ENCODE measurements around the gene CHIC2.

Gene CHIC2

DNA sequence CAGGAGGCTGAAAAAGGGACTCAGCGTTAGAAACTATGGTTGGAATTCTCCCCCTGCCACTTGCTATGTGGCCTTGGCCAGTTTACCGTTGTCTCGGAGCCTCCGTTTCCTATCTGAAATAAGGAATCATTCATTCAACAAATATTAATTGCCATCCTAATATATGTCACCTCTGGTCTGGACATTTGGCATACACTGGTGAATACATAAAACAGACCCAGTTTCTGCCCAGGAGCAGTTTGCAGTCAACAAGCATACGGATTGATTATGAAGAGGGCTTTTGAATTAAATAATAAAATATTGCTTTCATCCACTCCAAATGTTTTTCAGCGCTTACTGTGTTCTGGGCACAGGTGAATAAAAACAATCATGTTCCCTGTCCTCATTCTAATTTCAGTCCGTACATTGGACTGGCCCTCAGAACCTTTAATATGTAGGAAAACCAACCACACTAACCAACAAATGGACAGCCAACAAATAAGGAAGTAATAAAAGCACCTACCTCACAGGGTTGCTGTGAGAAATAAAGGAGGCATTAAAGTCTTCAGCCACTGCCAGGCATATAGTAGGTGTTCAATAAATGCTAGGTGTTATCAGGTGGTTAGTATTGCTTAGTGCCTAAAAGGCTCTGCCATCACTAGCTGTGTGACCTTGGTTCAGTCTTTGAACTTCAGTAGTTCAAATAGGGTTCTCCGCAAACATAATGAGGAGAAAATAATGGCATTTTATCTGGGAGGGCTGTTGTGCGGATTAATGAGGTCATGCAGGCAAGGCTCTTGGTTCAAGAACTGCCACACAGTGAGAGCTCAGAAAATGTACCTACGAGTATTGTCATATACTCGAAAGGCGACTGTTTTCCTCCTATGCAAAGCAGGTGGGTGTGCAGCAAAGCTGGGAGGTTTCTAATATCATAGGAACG, 28.3 kb upstream of the CHIC2 start:
- DNase-seq, result no peak

DNA sequence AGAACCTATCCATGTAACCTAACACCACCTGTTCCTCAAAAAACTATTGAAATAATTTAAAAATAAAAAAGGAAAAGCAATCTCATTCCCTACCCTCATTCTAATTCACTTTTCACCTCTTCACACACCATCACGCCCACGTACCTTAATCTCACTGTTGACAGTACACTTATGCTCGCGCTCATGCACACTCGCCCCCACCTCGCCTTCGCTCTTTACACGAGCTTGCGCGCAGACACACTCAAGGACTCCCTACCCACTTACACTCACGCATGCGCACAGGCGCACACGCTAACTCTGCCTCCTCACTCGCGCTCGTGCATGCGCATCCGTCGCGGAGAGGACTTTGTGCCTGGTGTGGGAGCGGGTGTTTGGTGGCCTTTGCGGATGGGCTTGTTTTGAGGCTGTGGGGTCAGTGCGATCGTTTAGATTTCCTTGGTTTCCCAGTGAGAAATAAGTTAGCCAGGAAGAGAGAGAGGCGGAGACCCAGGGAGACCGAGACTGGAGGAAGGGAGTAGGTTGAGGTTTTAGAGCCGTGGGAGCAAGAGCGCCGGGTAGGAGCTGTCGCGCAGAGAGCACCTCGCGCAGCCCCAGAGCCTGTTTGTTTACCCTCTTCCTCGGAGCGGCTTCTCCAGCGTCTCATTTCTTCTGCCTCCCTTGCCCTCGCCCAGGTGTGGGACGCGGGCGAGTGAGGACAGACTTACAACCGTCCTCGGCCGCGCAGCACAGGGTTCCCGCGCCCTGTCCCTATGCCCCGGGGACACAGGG, 27.4 kb upstream of the CHIC2 start:
- peak; percentile 85 to 87 for DNase-seq

DNA sequence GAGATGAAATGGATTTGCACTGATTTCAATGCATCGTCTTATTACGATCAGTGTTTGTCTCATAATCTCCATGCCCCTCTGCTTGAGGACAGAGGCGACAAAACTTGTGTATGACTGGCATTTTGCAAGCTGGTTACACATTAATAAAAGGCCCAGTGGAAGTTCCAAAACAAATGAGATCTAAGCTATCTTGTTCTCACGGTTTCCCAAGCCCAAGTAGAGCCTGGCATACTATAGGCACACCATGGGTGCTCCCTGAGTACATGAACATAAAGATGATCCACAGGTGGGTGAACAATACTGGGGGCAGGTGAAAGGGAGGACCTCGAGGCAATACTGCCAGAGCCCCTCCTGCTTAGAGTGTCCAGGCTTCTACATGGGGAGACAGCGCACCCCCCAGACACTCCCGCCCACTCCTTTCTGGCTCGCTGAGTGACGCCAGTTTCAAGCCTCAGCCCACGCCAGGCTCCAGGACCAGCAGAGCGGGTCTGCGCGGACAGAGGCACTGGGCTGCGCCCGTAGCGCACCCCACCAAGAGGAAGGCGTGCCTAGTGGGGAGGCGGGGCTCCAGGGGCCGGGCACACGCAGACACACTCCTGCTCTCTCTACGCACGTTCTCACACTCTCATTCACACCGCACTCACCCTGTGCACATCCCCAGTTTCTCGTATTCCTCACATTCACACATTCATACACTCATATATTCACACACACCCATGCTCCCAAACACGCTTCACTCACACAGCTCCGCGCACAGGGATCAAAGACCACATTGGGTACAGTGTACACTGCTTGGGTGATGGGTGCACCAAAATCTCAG, 26.6 kb upstream of the CHIC2 start:
- DNase-seq, result peak in 1 of 2 donors; percentile 34

DNA sequence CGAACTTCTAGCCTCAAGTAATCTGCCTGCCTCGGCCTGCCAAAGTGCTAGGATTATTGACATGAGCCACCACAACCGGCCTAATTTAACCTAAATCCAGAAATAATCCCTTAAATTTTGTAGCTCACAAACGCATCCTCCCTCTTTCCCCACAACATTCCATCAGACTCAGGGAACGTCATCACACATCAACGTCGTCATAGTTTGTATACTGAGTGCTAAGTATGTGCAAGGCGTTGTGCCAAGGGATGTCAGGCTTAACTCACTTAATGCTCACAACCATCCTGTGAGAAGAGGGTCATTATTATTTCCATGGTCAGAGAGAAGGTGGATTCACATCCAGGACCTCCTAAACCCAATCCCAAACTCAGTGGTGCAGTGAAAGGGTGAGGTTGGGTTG, 26.0 kb upstream of the CHIC2 start:
- DNase-seq, result no peak

DNA sequence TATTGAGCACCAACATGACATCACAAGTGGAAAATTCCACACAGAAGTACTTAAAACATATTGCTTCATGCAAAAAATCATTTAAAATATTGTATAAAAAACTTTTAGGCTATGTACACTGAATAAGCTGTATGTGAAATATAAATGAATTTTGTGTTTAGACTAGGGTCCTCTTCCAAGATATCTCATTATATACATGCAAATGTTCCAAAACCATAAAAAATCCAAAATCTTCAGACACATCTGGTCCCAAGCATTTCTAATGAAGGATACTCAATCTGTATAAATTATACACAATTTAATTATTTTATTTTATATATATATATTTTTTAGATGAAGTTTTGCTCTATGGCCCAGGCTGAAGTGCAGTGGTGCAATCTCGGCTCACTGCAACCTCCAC, 25.5 kb upstream of the CHIC2 start:
- DNase-seq, result no peak

DNA sequence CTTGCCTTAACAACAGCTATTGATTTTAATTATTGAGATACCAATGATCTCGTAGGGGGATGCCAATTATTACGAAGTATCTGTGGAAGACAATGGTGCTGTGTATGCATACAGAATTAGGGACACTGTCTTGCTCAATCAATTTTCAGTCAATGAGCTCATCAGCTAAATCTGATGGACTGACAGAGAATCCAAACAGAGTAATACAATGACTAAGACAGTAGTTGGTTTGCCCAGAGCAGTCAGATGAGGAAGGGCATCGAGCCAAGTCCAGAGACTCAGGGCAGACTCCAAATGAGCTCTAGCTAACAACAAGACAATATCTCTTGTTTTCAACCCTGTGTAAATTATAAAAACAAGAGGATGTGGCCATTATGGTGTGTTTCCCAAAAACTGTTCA, 20.9 kb upstream of the CHIC2 start:
- DNase-seq, result no peak

DNA sequence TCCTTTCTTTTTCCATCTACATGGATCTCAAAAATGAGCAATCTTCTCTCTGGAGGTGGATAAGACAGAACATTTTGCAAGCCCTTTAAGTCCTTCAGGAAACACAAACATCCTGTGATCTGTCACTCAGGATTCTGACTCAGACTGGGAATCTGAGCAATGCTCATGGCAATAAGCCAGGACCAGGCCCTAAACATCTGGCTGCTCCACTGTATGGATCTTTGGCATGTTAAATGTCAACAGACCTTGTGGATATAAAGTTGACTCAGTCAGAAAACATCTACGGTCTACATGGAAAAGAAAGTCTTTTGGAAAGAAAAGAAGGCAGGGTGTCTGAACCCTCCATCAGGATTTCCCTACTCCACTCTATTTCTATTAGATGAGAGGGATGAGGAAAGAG, 17.8 kb upstream of the CHIC2 start:
- DNase-seq, result no peak

DNA sequence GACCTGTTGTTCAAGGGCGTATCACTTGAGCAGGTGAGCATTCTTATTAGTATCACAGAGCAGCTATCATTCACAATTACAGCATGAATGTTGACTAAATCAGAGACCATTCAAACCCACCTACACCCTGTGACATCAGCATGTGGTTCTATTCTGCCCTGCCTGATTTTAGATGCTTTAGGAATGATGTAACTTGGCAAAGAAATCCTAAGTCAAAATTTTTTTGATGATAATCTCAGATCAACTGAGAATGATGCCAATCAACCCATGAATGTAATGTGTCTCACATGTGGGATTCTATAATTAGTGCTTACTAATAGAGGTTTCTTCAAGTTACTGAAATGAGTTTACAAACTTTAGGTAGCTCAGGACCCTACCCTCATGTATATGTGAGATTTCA, 13.4 kb upstream of the CHIC2 start:
- no peak for DNase-seq

DNA sequence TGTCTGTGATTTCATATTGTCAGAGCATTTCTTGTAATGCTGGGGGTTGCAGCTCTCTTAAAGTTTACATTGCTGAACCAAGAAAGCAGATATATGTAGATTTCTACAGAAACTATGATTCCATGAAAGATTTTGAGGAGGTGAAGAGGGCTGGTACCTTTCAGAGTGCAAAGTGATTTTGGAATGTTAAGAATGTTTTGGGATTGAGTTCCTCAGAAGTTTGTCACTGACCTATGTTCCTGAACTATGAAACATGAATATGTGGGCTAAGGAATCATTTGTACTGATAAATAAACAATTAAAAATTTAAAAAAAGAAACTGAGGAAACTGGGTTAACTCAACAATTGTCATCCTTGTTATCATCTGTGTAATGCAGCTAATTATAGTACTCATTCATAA, 12.3 kb upstream of the CHIC2 start:
- no peak for DNase-seq

DNA sequence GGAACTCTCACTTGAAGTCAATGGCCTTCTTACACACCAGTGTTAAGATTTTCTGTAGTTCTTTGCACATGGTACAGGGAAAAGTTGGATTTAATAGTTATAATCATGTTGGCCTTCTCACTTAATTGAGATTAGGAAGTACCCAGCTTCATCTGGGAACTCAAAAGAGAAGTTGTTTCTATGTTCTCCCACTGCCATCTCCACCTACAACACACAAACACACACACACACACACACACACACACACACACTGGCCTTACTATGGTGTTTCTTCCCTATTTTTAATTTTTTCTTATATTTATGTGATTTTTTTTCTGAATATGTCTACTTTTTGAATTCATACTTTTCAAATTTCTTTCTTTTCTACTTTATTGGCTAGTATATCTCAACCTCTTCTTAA, 10.0 kb upstream of the CHIC2 start:
- DNase-seq, result no peak

DNA sequence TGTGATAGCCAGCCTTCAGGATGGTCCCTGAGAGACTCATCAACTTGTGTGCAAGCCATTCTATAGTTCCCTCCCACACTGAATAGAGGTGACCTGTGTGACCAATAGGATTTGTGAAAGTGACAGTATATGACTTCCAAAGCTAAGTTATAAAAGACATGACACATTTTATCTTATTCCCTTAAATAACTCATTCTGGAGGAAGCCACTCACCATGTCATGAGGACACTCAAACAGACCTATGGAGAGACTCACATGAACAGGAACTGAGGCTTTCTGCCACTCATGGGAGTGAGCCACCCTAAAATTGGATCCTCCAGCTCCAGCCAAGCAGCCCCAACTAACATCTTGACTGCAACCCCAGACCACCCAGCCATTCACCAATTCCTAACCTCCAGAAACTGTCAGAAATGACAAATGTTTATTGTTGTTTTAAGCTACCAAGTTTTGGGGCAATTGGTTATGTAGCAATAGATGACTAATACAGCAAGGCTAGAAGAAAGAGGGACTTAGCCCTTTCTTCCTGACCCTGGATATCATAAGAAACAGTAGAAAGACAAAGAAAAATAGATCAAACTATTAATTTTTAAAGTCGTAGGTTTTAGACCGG, 9.0 kb upstream of the CHIC2 start:
- DNase-seq, result no peak

DNA sequence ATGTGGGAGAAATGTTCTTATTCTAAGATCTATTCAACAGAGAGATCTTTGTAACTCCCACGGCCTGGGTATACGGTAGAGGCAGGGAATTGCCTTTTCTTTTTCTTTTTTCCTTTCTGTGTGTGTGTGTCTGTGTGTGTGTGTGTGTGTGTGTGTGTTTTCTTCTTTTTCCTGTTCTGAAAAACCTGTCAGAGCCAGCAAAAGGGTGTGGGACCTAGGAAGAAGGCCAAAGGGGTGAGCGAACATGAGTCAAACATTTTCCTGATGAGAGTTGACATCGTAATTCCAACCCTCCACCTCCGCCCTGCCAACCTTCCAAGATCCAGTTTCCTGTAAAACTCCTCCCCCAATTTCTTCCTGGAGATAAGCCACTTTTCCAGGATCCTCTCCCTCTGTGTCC, 2.8 kb upstream of the CHIC2 start:
- DNase-seq, result no peak

DNA sequence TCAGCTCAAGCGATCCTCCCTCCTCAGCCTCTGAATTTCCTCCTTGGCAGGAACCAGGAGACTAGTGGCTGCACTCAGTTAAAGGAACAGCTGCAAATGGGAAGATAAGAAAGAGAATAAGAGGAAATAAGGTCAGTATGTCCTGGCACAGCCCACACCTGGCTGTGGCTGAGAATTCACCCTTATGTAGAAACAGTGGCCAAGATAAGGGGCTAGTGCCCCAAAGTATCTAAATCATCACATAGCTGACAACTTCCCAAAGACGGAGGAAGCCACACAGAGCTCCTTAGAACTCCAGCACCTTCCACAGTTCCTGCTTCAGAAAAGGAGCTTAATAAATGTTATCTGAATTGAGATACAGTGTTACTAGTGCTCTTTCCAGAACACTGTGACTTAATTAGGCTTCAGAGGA, 2.3 kb upstream of the CHIC2 start:
- DNase-seq, result no peak

DNA sequence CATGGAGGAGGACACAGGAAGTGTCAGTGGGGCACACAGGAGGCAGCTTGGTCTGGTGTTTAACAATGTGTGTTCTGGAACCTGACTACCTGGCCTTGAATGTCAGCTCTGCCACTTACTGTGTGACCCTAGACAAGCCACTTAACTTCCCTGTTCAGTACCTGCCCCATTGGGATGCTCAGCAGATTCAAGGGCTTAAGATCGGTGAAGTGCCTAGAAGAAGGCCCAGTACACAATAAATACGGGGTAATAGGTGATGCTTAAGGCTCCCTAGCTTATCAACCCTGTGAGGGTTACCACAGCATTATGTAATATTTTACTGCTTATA, 1.6 kb upstream of the CHIC2 start:
- DNase-seq, result no peak

DNA sequence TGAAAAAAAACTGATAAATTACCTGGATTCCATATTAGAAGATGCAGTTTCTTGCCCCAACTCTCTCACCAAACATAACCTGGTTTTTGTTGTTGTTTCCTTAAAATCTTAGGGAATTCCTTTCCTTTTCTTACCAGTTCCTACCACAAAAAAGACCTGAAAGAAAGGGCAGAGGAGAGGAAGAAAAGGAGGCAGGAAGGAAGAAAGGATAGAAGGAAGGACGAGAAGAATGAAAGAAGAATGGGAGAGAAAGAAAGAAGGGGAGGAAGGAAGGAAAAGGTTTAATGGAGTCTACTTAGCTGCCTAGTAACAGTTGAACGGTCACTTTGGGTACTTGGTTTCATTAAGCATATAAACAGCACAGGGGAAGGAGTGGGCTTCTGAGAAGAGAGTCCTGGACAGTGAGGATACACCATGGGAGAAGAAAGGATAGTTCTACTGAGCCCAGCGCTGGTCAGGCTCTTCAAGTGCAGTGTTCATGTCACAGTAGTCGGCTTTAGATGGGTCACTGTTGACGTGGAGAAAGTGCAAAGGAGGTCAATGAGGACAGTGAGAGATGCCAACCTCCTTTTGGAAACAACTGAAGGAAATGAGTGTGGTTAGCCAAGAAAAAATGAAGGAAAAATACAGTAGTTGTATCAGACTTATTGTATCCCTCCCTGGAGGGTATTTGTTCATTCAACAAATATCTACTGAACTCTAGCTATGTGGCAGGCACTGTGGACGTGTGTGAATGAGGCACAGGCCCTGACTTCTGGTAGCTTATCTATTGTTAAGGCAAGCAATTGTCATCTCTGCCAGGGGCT, 1.1 kb upstream of the CHIC2 start:
- no peak for DNase-seq

DNA sequence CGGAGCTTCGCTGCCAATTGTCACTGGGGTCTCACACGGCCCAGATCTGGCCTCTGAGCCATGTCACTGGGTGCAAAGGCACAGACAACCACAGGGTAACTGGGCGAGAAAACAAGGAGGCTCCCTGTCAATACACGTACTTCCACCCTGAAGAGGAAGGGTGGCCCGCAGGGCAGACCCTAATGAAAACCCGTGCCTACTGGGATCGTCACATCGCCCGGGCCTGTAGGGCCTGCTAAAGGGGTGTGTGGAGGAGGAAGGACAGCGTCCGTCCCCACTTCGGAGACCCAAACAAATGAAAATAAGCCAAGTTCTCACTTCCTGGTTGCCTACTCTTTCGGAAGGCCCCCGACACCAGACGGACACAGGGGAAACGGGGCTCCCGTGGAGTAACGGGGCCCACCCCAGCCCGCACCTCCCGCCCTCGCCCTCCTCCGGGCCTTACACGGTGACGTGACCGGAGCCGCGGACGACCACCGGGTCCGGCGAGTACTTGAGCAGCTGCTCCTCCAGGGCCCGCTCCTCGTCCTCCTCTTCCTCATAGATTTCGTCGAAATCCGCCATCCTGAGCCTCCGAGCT, 578 bp downstream of the CHIC2 start:
- DNase-seq, result peak; percentile 46 to 54

DNA sequence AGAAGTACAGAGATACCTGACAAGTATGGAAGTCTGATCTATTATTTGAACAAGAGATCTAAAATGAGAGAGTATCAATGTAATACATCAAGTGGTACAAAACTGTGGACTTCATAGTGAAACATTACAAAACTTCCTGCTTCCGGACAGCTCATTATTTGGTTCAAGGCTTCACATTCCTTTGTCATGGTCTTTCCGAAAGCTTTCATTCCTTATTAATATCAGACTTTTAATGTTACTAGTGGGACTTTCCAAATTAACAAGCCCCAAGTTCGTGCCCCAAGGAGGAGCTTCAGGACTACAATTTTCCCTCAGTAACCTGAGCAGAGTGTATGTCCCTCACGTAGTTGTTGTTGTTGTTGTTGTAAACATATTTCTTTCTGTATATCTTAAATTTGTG, 1.2 kb downstream of the CHIC2 start:
- peak in 1 of 2 donors; percentile 30 for DNase-seq

DNA sequence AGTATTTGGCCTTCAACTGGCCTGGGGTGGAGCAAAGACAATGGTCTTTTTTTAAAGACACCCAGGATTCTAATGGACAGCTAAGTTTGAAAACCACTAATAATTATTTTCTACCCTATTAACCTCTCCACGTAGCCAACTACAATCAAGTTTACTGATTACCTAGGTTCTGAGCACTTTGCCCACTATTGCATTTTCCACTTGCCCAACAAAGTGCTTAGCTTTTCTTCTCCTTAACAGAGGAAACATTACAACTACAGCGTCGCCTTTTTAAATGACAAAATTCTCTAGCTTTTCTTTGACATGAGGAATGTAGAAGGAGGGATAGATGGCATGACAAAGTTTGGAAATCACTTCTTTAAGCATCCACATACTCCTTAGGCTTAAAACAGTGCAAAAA, 2.0 kb downstream of the CHIC2 start:
- no peak for DNase-seq

DNA sequence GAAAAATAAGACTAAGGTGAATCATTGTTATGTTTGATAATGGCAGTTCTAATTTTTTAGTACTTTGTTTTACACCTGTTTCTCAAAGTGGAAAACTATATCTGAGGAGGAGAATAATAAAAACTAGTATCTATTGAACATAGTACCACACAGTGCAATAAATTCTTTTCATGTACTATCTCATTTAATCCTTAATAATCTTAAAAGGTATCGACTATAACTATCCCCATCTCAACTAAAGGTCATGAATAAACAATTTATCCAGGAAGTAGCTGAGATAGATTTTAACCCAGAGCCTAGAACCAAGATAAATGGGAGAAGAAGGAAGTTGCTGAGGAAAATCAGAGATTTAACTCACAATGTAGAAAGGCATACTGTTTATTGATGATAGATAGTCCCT, 2.5 kb downstream of the CHIC2 start:
- no peak for DNase-seq

DNA sequence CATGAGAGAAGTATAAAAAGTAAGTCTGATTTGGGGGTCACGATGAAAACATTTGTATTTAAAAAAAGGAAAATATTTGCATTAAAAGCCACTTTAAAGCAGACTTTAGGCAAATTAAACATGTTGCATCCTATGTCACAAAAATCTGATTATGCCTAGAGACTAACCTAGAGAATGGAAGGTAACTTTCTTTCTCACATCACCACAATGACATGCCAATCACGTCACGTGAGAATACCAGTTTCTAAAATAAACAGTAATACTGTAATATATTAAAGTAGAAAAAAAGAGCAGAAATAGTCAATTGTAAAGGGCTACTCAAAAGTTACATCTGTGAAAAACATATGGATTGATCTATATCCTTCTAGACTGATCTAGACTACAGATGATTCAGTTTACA, 3.3 kb downstream of the CHIC2 start:
- DNase-seq, result no peak

DNA sequence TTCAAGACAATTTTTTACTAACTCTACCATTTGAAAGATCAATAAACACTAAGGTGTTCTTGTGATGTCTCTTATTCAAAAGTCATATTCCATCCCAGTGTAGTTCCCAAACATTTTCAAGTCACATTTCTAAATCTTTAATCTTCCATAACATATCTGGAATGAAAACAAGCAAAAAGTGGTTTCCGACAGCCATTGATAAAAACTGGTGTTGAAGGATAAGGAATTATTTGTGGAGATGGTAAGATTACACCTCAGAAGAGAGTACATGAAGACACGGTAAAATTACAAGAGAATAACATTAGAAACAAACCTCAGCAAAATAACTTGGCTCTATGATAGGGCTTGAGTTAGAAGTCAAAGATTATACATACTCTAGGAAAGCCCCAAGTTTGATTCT, 4.3 kb downstream of the CHIC2 start:
- DNase-seq, result no peak

DNA sequence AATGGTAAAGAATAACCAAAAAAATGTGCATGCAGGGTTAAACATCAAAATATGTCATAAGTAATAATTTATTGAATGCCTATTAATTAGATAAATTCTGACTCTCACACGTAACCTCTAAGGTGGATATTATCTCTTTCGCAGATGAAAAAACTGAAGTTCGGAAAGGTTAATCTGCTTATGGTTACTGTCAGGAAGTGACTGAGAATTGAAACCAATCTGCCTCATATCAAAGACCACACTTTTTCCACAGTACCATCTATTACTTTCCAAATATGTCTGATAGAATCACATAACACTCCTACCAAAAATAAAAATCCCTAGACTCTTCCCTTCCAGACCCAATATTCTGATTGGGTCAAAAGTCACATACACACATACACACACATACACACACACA, 6.2 kb downstream of the CHIC2 start:
- peak in 1 of 2 donors; percentile 44 for DNase-seq
